CD14-positive monocyte (primary cell): ENCODE data around the gene CPS1. TPM values are rescaled to one million over a fixed set of nuclear protein-coding genes. Genes with fewer than 3 reads are reported as not detected.

Source experiments
- DNase-seq, 3 donors: peaks; one replicate each; pipeline ENCODE4 v3.0.0-alpha.2; 2011 to 2022
- H2AFZ ChIP-seq: 2 replicates; pipeline ENCODE4 v1.6.0; 2012; ENCODE audit warnings: mild to moderate bottlenecking, low read depth, low read length, inconsistent platforms; ENCODE audit not compliant: insufficient read depth, poor library complexity, severe bottlenecking
- H3K27ac ChIP-seq, 2 donors: 1 replicate in 1 of 2; 2 replicates in 1 of 2; pipeline ENCODE4 v1.5.1; 2012 to 2013; ENCODE audit warnings: low read length in 2 of 2, control low read depth in 1 of 2, inconsistent platforms in 1 of 2, low read depth in 1 of 2, mild to moderate bottlenecking in 1 of 2
- H3K27me3 ChIP-seq, 2 donors: one replicate each; pipeline versions ENCODE4 v1.6.0 to v1.6.1; 2011 to 2013; ENCODE audit warnings: low read length in 2 of 2; ENCODE audit not compliant: control insufficient read depth in 2 of 2, insufficient read depth in 2 of 2
- H3K36me3 ChIP-seq, 2 donors: replicated peaks in 1 of 2; 1 replicate in 1 of 2; 2 replicates in 1 of 2; pipeline versions ENCODE4 v1.5.1 to v1.6.1; 2012 to 2013; ENCODE audit warnings: low read length in 2 of 2, control low read depth in 1 of 2, inconsistent platforms in 1 of 2, mild to moderate bottlenecking in 1 of 2; ENCODE audit not compliant: insufficient read depth in 2 of 2, control insufficient read depth in 1 of 2
- H3K4me1 ChIP-seq, 2 donors: 1 replicate in 1 of 2; 2 replicates in 1 of 2; pipeline versions ENCODE4 v1.5.1 to v1.6.1; 2012 to 2013; ENCODE audit warnings: low read length in 2 of 2, control low read depth in 1 of 2, inconsistent platforms in 1 of 2, mild to moderate bottlenecking in 1 of 2, moderate library complexity in 1 of 2; ENCODE audit not compliant: insufficient read depth in 2 of 2, control insufficient read depth in 1 of 2
- H3K4me2 ChIP-seq: replicated peaks from 2 replicates; pipeline ENCODE3; 2012; ENCODE audit warnings: low read length, moderate library complexity, mild to moderate bottlenecking; ENCODE audit not compliant: poor library complexity, severe bottlenecking; ENCODE audit errors: extremely low read depth
- H3K4me3 ChIP-seq, 3 experiments: fragments of 200-600 bp in 1 of 3; sonication (generic) in 1 of 3; replicated peaks in 1 of 3; 1 replicate in 2 of 3; 2 replicates in 1 of 3; pipeline ENCODE4 v1.5.1; 2011 to 2013; ENCODE audit warnings: low read length in 3 of 3, mild to moderate bottlenecking in 3 of 3, control low read depth in 2 of 3, low read depth in 2 of 3, inconsistent platforms in 1 of 3, moderate library complexity in 1 of 3
- H3K79me2 ChIP-seq: 2 replicates; pipeline ENCODE4 v1.6.0; 2012; ENCODE audit warnings: mild to moderate bottlenecking, control low read depth, inconsistent platforms, low read length, moderate library complexity; ENCODE audit not compliant: insufficient read depth
- H3K9ac ChIP-seq: 2 replicates; pipeline ENCODE4 v1.6.0; 2017; ENCODE audit warnings: low read length, mild to moderate bottlenecking; ENCODE audit not compliant: insufficient read depth, poor library complexity, severe bottlenecking
- H3K9me3 ChIP-seq, 2 donors: replicated peaks in 1 of 2; 1 replicate in 1 of 2; 2 replicates in 1 of 2; pipeline versions ENCODE4 v1.5.1 to v1.6.1; 2012 to 2013; ENCODE audit warnings: low read length in 2 of 2, control low read depth in 1 of 2; ENCODE audit not compliant: control insufficient read depth in 1 of 2, insufficient read depth in 1 of 2
- H4K20me1 ChIP-seq: 2 replicates; pipeline ENCODE4 v1.6.0; 2012; ENCODE audit warnings: mild to moderate bottlenecking, low read length, control low read depth, moderate library complexity; ENCODE audit not compliant: insufficient read depth
- H3K27ac Mint-ChIP-seq, 7 donors: one replicate each; pipeline ENCODE4 v1.8.0; 2020; ENCODE audit warnings: mild to moderate bottlenecking in 7 of 7, mixed read lengths in 7 of 7, moderate library complexity in 6 of 7, inconsistent platforms in 2 of 7
- H3K27me3 Mint-ChIP-seq, 3 donors: one replicate each; pipeline ENCODE4 v1.8.0; 2021 to 2022; ENCODE audit warnings: low read depth in 3 of 3, mild to moderate bottlenecking in 3 of 3, mixed read lengths in 3 of 3, moderate library complexity in 3 of 3, inconsistent platforms in 1 of 3
- H3K36me3 Mint-ChIP-seq, 2 donors: one replicate each; pipeline ENCODE4 v1.8.0; 2020; ENCODE audit warnings: mixed read lengths in 2 of 2, inconsistent platforms in 1 of 2, mild to moderate bottlenecking in 1 of 2
- H3K4me1 Mint-ChIP-seq: one replicate; pipeline ENCODE4 v1.8.0; 2020; ENCODE audit warnings: mild to moderate bottlenecking, mixed read lengths
- H3K4me3 Mint-ChIP-seq, 2 donors: one replicate each; pipeline ENCODE4 v1.8.0; 2020; ENCODE audit warnings: mild to moderate bottlenecking in 2 of 2, mixed read lengths in 2 of 2, moderate library complexity in 1 of 2
- H3K9me3 Mint-ChIP-seq, 7 donors: one replicate each; pipeline ENCODE4 v1.8.0; 2020 to 2022; ENCODE audit warnings: mixed read lengths in 7 of 7, mild to moderate bottlenecking in 6 of 7, moderate library complexity in 6 of 7, inconsistent platforms in 2 of 7
- WGBS: methylation state at CpG from one replicate; pipeline ENCODE4 v1.1.5; 2013; ENCODE audit warnings: missing lambda C conversion rate; ENCODE audit not compliant: insufficient coverage; 5-methylcytosine and 5-hydroxymethylcytosine counted together
- intact Hi-C, 2 donors: fragments of 100-400 bp; cut with micrococcal nuclease; formaldehyde crosslinking; loops; one replicate each; pipeline versions ENCODE4 v1.15.0 to v1.15.1; 2023
- polyA minus RNA-seq: library from RNA; depleted of rRNA, polyadenylated mRNA; stranded (reverse); fragments of >200 nt; gene quantifications from 2 replicates; pipeline ENCODE4 v1.2.3, GENCODE V29; 2012
- polyA plus RNA-seq, 3 donors: library from polyadenylated mRNA; depleted of rRNA in 1 of 3; unstranded in 2 of 3; stranded (reverse) in 1 of 3; fragments of 300-500 nt in 2 of 3; fragments of >200 nt in 1 of 3; fragmentation: Illumina TruSeq in 2 of 3; gene quantifications; 1 replicate in 2 of 3; 2 replicates in 1 of 3; pipeline ENCODE4 v1.2.3, GENCODE V29; 2012 to 2021
- total RNA-seq, 12 experiments: library from RNA in 1 of 12; stranded (reverse) in 1 of 12; fragments of 120-200 nt in 1 of 12; gene quantifications; one replicate each; pipeline ENCODE4 v1.2.4 and lab custom pipeline; 2013 to 2026; ENCODE audit warnings: mixed read lengths in 6 of 12, inconsistent platforms in 1 of 12
- TF ChIP-seq, protein P1 (sequence below): fragments of 200-600 bp; IDR thresholded peaks from one replicate; pipeline ENCODE4 v1.8.0; 2022; ENCODE audit warnings: antibody characterized with exemption, mild to moderate bottlenecking

CPS1 gene
- 0.02 TPM for total RNA-seq (2013)
- polyA plus RNA-seq = not detected
- not detected in 2 replicates for polyA minus RNA-seq
- total RNA-seq (lab: John Stamatoyannopoulos, UW) = 0 to 5.7 (median 0.25) reads per million in 11 experiments

DNA sequence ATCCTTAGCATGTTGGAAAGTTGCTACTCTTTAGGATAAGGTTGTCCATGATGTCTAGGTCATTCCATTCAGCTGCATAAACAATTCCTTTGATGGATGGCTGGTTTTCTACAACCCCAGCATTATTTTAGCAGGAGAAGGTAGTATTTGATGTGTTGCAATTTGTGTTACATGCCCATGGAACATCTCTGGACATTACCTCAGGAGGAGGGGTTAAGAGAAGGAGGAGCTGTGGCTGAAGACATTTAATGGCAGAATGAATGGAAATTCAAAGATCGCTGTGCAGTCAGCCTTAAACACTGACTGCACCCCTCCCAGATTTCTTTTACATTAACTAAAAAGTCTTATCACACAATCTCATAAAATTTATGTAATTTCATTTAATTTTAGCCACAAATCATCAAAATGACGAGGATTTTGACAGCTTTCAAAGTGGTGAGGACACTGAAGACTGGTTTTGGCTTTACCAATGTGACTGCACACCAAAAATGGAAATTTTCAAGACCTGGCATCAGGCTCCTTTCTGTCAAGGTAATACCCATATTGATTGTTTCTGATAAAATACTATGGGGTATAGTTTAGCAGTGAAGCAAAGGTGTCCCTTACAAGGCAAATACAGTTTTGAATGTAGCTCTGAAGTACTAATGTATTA is at the start of gene CPS1:
Gene CPS1, plus strand, starts transcription at position 271 of the 652 bp plus-strand sequence. Its CDS starts 135 bp downstream, at position 406.
- 60% methylated on average over 1 of the region's 2 CpGs for WGBS
- TF ChIP-seq, protein P1, sequence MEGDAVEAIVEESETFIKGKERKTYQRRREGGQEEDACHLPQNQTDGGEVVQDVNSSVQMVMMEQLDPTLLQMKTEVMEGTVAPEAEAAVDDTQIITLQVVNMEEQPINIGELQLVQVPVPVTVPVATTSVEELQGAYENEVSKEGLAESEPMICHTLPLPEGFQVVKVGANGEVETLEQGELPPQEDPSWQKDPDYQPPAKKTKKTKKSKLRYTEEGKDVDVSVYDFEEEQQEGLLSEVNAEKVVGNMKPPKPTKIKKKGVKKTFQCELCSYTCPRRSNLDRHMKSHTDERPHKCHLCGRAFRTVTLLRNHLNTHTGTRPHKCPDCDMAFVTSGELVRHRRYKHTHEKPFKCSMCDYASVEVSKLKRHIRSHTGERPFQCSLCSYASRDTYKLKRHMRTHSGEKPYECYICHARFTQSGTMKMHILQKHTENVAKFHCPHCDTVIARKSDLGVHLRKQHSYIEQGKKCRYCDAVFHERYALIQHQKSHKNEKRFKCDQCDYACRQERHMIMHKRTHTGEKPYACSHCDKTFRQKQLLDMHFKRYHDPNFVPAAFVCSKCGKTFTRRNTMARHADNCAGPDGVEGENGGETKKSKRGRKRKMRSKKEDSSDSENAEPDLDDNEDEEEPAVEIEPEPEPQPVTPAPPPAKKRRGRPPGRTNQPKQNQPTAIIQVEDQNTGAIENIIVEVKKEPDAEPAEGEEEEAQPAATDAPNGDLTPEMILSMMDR = no peak
- Histone ChIP-seq H2AFZ (no peak within 1 kb of the TSS), H3K36me3 (no peaks in the 10 kb centered on the region), H3K9me3 (no peaks in the 10 kb centered on the region), H4K20me1 (no peaks in the 10 kb centered on the region), H3K27me3 (no peaks in the 10 kb centered on the region), H3K27ac (no peak within 1 kb of the TSS), H3K4me2 (no peak within 1 kb of the TSS), H3K4me1 (no peaks in the 10 kb centered on the region), H3K4me3 (no peak within 1 kb of the TSS), H3K79me2 (no peaks in the 10 kb centered on the region), H3K9ac (no peak within 1 kb of the TSS)
- no peak within 1 kb of the TSS for H3K27ac Mint-ChIP-seq
- no peaks in the 10 kb centered on the region for H3K4me1 Mint-ChIP-seq
- no peaks in the 10 kb centered on the region for H3K36me3 Mint-ChIP-seq
- H3K9me3 Mint-ChIP-seq = peaks cover 0 to 2% (median 0%) of the 10 kb centered on the region in 7 donors
- intact Hi-C loops = no loop called here
- H3K27me3 Mint-ChIP-seq = no peaks in the 10 kb centered on the region
- DNase-seq = no peak
- no peak within 1 kb of the TSS for H3K4me3 Mint-ChIP-seq

DNA sequence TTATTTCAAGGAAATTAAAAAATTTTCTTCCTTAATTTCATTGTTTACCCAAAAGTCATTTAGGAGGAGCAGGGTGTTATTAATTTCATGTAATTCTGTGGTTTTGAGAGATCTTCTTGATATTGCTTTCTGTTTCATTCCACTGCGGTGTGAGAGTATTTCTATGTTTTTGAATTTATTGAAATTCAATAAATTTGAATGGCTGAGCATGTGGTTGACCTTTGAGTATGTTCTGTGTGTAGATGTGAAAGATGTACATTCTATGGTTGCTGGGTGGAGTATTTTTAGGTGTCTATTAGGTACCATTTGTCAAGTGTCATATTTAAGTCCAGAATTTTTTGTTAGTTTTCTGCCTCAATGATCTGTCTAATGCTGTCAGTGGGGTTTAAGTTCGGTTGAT is 40.5 kb upstream of the CPS1 start:
- Histone ChIP-seq H3K4me2 (no peak overlapping the region), H3K9me3 (no peaks in the 10 kb centered on the region), H4K20me1 (no peaks in the 10 kb centered on the region), H3K27ac (no peak overlapping the region), H3K36me3 (no peaks in the 10 kb centered on the region), H3K4me3 (no peak overlapping the region), H2AFZ (no peak overlapping the region), H3K79me2 (no peaks in the 10 kb centered on the region), H3K27me3 (no peaks in the 10 kb centered on the region), H3K4me1 (no peaks in the 10 kb centered on the region), H3K9ac (no peak overlapping the region)
- H3K27me3 Mint-ChIP-seq = peaks cover 0 to 2% (median 2%) of the 10 kb centered on the region in 3 donors
- no peak overlapping the region for H3K27ac Mint-ChIP-seq
- no peaks in the 10 kb centered on the region for H3K36me3 Mint-ChIP-seq
- peaks cover 0 to 9% (median 1%) of the 10 kb centered on the region in 7 donors for H3K9me3 Mint-ChIP-seq
- H3K4me1 Mint-ChIP-seq = no peaks in the 10 kb centered on the region
- DNase-seq = no peak
- TF ChIP-seq, protein P1 = no peak
- H3K4me3 Mint-ChIP-seq = no peak overlapping the region
- intact Hi-C loops = no loop called here
- no CpG with 5 or more reads among the region's 2 CpGs for WGBS
